ENCODE measurements around the gene R3HDML.

Gene R3HDML

GRCh38 chr20:44394702-44395460, 58.0 kb downstream of the R3HDML start:
- Histone ChIP-seq H3K27me3 (ENCODE audit: insufficient read depth, low read length) (peaks cover under 1% of the 10 kb centered on the region; the same call in 1 of the 2 replicates), H3K9me3 (ENCODE audit: insufficient read depth, low read depth, low read length) (no peaks in the 10 kb centered on the region), H3K27ac (ENCODE audit: low read length) (no peak overlapping the region), H3K4me1 (ENCODE audit: insufficient read depth, low read length) (no peaks in the 10 kb centered on the region), H3K36me3 (ENCODE audit: insufficient read depth, low read depth, low read length) (no peaks in the 10 kb centered on the region), H3K9ac (ENCODE audit: low read depth, low read length) (no peak overlapping the region), H3K4me3 (ENCODE audit: low read length) (no peak overlapping the region)

- H3K4me1 ChIP-seq (ENCODE audit: insufficient read depth, low read length): no peaks in the 10 kb centered on the region
- H3K36me3 ChIP-seq (ENCODE audit: insufficient read depth, low read depth, low read length): no peaks in the 10 kb centered on the region
- no peak overlapping the region for H3K9ac ChIP-seq (ENCODE audit: low read depth, low read length)
- H3K4me3 ChIP-seq (ENCODE audit: low read length): no peak overlapping the region
- H3K9me3 ChIP-seq (ENCODE audit: insufficient read depth, low read depth, low read length): no peaks in the 10 kb centered on the region
- H3K27me3 ChIP-seq (ENCODE audit: insufficient read depth, low read length): no peaks in the 10 kb centered on the region
- H3K27ac ChIP-seq (ENCODE audit: low read length): no peak overlapping the region
Measured at GRCh38 chr20:44395461-44396340, 58.9 kb downstream of the R3HDML start.

- H3K9ac ChIP-seq (ENCODE audit: low read depth, low read length): no peak overlapping the region
- H3K9me3 ChIP-seq (ENCODE audit: insufficient read depth, low read depth, low read length): no peaks in the 10 kb centered on the region
- H3K36me3 ChIP-seq (ENCODE audit: insufficient read depth, low read depth, low read length): no peaks in the 10 kb centered on the region
- no peak overlapping the region for H3K27ac ChIP-seq (ENCODE audit: low read length)
- H3K27me3 ChIP-seq (ENCODE audit: insufficient read depth, low read length): no peaks in the 10 kb centered on the region
- no peak overlapping the region for H3K4me3 ChIP-seq (ENCODE audit: low read length)
- H3K4me1 ChIP-seq (ENCODE audit: insufficient read depth, low read length): no peaks in the 10 kb centered on the region
Measured at GRCh38 chr20:44396369-44397130, 59.7 kb downstream of the R3HDML start.

GRCh38 chr20:44398335-44398734, 61.5 kb downstream of the R3HDML start:
- no peaks in the 10 kb centered on the region for H3K9me3 ChIP-seq (ENCODE audit: insufficient read depth, low read depth, low read length)
- no peaks in the 10 kb centered on the region for H3K27me3 ChIP-seq (ENCODE audit: insufficient read depth, low read length)
- H3K4me3 ChIP-seq (ENCODE audit: low read length): no peak overlapping the region
- H3K36me3 ChIP-seq (ENCODE audit: insufficient read depth, low read depth, low read length): no peaks in the 10 kb centered on the region
- no peak overlapping the region for H3K9ac ChIP-seq (ENCODE audit: low read depth, low read length)
- H3K27ac ChIP-seq (ENCODE audit: low read length): no peak overlapping the region
- no peaks in the 10 kb centered on the region for H3K4me1 ChIP-seq (ENCODE audit: insufficient read depth, low read length)

- H3K9me3 ChIP-seq (ENCODE audit: insufficient read depth, low read depth, low read length): no peaks in the 10 kb centered on the region
- H3K36me3 ChIP-seq (ENCODE audit: insufficient read depth, low read depth, low read length): no peaks in the 10 kb centered on the region
- no peak overlapping the region for H3K4me3 ChIP-seq (ENCODE audit: low read length)
- no peak overlapping the region for H3K27ac ChIP-seq (ENCODE audit: low read length)
- no peaks in the 10 kb centered on the region for H3K27me3 ChIP-seq (ENCODE audit: insufficient read depth, low read length)
- no peaks in the 10 kb centered on the region for H3K4me1 ChIP-seq (ENCODE audit: insufficient read depth, low read length)
- no peak overlapping the region for H3K9ac ChIP-seq (ENCODE audit: low read depth, low read length)
Measured at GRCh38 chr20:44399446-44399845, 62.6 kb downstream of the R3HDML start.

- Histone ChIP-seq H3K4me3 (ENCODE audit: low read length) (no peak overlapping the region), H3K9ac (ENCODE audit: low read depth, low read length) (no peak overlapping the region), H3K9me3 (ENCODE audit: insufficient read depth, low read depth, low read length) (no peaks in the 10 kb centered on the region), H3K36me3 (ENCODE audit: insufficient read depth, low read depth, low read length) (no peaks in the 10 kb centered on the region), H3K27ac (ENCODE audit: low read length) (no peak overlapping the region), H3K27me3 (ENCODE audit: insufficient read depth, low read length) (no peaks in the 10 kb centered on the region), H3K4me1 (ENCODE audit: insufficient read depth, low read length) (no peaks in the 10 kb centered on the region)
Measured at GRCh38 chr20:44400671-44400969, 63.8 kb downstream of the R3HDML start.
